Daoy (cell line): Measurements from ENCODE around the gene TGDS. TPM values are rescaled to one million over a fixed set of nuclear protein-coding genes. Genes with fewer than 3 reads are reported as not detected.

Experiments
- DNase-seq: peaks from one replicate; pipeline ENCODE4 v3.0.0-alpha.2; 2015; ENCODE audit warnings: low read depth
- total RNA-seq: library from RNA; depleted of rRNA; stranded (reverse); fragments of >200 nt; shearing (Covaris generic); gene quantifications from 2 replicates; pipeline ENCODE4 v1.2.3, GENCODE V29; 2014

TGDS gene
- total RNA-seq, 1 experiment from 2014 or later = 11.8 TPM

DNA sequence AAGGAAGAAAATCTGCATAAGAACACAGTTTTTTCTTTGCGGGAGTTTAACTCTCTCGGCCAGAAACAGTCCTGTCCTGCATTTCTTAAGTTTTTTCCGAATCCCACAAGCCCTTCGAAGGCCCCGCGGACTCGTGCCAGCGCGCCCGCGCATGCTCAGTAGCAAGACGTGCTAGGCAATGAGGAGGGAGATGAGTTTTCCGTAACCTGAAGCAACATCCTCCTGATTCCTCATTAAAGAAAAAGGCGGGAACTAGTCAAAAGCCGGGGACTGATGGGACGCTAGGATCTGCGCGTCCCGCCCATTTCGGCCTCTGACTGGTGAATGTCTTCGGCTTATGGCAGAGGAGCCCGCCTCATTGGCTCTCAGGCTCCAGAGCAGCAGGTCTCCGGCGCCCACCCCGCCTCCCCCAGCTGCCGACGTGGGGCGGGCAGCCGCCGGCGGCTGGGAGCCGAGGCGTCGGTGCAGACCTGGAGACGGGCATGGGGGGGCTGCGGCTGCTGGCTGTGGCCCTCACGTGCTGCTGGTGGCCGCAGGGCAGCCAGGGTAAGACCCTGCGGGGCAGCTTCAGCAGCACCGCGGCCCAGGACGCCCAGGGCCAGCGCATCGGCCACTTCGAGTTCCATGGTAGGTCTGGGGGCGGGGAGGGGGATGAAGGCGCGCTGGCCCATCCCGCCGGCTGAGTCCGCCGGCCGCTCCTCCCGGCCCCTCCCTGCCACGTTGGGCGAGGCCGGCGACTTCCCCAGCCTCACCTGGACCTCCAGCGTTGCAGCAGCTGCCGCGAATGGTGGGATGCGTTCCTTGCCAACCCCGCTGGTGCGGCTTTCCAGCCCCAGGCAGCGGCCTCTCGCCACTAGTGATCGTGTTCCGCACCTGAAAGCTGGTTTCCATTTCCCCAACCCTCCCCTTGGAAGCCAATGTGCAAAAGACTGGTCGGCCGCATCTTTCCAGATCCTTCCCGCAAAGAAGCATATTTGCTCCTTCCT is 5.8 kb upstream of the TGDS start, which contains the start of gene GPR180:
Gene GPR180 (plus strand): TSS at position 412 of the 986 bp plus-strand sequence. CDS start 71 bp downstream, at position 483.
- peak; percentile 97 for DNase-seq

DNA sequence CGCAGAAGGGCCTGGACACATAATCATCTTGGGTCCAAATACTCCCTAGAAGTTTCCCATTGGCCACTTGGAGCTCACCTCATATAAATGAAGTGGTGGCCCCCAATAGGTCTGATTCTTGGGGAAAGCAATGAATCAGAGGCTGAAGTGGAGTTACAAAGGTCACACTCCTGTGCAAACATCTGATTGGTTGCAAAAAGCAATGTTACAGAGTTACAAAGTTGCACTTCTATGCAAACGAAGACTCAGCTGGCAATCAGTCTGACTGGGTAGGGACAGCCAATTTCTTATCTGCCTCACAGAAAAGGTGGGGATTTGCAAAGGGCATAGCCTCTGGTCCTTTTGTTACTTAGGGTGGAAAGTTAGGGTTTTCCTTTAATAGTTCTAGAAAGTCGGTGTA is 3.9 kb upstream of the TGDS start:
- no peak for DNase-seq

DNA sequence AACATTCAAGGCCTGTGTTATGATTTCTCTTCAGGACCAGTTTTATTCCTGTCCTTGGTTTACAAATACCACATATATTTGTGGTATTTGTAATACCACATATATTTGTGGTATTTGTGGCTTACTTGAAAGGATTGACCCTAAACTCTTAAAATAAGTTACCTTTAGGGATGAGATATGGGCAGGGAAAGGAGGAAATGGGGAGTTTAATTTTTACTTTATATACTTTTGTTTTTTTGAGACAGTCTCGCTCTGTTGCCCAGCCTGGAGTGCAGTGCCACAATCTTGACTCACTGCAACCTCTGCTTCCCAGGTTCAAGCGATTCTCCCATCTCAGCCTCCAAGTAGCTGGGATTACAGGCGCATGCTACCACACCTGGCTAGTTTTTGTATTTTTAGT is 2.3 kb upstream of the TGDS start:
- DNase-seq = no peak

DNA sequence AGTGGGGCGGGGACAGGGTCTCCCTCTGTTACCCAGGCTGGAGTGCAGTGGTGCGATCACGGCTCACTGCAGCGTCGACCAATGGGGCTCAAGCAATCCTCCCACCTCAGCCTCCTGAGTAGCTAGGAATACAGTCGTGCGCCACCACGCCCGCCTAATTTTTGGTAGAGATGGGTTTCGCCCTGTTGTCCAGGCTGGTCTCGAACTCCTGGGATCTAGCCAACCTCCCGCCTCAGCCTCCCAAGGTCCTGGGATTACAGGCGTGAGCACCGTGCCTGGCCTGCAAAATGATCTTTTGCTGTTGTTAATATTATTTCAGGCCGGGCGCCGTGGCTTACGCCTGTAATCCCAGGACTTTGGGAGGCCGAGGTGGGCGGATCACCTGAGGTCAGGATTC is 621 bp upstream of the TGDS start:
- no peak for DNase-seq

DNA sequence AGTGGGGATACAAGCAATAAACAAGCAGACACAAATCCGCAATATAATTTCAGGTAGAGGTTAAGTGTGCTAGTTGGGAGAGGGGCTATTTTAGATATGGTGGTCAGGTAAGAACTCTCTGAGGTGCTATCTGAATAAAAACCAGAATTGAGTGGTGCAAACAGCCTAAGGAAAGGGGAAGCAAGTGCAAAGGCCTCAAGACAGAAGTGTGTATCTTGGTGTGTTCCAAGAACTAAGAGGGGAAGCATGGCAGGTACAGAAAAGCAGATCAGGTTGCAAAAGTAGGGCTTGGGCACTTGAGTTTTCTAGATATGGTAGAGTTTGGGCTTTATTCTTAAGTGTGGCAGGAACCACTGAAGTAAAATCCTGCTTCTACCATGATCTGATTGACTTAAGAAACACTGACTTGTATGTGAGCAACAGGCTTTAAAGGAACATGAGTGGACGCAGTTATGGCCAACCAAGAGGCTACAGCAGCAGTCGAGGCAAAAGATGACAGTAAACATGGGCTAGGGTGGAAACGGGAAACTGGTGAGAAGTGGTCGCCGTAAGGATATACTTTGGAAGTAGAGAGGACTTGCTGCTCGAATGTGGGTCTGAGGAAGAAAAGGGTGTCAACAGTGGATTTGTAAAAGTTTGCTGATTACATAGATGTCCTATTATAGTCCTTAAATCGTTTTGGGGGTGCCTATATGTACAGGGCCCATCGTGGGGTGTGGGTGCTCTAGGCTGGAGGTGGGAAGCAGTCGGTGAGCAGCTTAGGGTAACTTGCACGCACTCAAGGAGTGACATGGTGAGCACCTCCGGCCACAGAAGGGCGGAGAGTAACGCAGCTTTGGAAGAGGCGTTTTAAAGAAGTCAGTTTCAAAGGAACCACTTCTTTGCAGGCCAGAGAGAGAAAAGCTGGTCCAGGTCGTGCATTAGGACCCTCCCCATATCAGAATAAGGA is 677 bp downstream of the TGDS start:
- peak; percentile 26 for DNase-seq

DNA sequence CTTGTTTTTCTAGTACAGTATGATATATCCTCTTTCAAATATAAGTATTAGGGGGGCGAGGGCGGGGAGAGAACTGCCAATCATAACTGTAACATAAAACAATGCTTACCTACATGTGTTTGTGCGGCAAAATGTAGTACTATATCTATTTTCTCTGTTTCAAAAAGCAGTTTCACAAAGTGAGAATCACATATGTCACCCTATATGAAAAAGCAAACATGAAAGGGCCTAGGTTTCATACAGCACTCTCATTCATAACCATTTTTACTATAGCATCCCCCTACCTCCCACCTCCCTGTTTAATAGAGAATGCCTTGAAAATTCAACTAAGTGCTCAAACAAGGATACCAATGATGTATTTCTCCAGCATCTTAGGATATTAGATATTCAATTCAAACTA is 5.2 kb downstream of the TGDS start:
- DNase-seq = no peak

DNA sequence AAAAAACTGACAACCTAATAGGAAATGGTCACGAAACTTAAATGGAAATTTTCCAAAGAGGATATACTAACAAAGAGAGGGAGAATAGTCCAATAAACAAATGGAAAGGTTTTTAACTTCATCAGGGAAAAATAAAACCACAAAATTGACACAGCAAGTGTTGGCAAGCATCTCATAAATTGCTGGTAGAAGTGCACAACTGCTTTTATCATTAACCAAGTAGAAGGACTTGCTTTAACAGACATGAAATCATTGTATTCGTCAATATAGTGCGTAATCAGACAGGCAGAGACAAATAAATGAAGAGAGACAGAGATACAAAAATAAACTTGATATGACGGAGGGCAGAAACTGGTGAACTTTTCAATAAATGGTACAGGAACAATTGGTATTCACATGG is 7.4 kb downstream of the TGDS start:
- no peak for DNase-seq

DNA sequence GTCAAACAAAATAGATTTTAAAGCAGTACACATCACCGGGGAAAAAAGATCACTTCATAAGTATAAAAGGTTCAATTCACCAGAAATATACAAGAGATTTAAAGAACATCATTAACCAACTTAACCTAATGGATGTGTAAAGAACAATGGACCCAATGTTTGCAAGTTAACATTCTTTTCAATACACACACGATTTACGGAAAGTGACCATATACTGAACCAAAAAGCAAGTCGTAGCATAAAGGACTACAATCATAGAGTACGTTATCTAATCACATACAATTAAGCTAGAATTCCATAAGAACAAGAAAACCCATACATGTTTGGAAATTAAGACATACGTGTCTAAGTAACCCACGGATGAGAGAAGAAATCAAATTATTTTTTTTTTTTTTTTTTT is 9.6 kb downstream of the TGDS start:
- DNase-seq = no peak

DNA sequence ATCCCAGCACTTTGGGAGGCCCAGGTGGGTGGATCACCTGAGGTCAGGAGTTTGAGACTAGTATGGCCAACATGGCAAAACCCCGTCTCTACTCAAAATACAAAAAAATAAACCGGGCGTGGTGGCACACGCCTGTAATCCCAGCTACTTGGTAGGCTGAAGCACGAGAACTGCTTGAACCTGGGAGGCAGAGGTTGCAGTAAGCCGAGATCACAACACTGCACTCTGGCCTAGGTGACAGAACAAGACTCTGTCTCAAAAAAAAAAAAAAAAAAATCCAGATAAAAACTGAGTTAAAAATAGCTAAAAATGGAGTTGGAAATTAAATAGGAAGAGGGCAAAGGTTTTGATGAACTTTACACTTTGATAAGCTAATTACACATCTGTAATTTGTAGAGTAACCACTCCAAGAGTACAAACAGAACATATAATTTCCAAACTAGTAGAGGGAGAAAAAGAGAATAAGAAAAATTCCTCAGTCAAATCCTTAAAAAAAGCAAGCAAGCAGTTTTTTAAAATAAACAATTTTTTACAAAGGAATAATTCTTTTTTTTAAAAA is 10.3 kb downstream of the TGDS start:
- DNase-seq = no peak

DNA sequence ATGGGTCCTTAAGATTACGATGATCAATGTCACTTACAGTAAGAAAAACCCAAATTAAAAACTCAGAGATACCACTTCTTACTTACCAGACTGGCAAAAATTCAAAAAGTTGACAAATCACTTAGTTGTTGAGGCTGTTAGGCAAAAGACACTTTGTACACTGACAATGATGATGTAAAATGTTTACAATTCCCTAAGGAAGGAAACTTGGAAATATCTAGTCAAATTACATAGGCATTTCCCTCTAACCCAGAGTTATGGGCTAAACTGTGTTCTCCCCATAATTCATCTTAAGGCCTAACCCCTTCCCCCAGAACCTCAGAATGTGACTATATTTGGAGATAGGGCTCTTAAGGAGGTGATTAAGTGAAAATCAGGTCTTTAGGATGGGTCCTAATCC is 12.0 kb downstream of the TGDS start:
- DNase-seq = no peak

DNA sequence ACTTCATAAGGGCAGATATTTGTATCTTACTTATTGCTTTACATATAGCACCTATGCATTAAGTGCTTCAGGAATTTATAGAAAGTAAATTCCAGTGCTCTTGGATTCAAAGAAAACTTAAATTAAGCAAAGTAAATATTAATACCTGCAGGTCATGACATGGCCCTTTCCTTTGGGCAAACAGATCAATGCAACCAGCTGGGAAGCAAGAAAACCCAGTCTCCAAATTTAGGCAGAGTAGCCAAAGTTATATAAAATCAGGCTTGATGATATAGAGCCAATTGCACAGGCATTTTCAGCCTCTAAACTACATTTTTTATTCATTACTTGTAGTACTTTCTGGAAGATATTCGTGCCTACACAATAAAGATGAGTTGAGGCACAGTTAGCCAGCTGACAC is 16.9 kb downstream of the TGDS start:
- DNase-seq = no peak

DNA sequence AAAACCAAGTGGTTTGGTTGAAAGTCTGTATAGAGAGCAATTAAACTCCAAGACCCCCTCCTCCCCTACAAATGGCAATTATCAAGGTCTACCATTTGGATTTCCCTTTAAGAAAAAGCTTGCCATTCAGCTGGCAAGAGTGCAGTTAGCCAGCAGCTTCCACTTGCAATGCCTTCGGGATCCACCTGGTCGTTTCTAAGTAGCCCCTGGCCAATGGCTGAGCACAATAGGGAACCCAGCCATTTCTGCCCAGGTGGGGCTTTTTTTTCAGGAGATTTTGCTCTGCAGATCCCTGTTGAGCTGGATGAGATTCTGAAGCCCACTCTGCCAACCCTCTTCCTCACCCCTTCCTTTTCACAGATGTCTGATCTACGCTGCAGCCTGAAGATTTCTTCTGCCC is 26.3 kb downstream of the TGDS start:
- no peak for DNase-seq

DNA sequence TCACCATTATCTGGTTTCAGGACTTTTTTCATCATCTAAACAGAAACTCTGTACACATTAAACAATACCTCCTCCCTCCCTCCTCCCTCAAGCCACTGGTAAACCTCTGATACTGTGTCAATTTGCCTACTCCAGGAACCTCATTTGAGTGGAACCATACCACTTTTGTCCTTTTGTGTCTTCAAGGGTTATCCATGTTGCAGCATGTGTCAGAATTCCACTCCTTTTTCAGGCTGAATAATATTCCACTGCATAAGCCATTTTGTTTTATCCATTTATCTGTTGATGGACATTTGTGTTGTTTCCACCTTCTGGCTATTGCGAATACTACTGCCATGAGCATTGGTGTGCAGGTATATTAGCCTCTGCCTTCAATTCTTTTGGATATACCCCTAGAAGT is 27.5 kb downstream of the TGDS start:
- DNase-seq = no peak

DNA sequence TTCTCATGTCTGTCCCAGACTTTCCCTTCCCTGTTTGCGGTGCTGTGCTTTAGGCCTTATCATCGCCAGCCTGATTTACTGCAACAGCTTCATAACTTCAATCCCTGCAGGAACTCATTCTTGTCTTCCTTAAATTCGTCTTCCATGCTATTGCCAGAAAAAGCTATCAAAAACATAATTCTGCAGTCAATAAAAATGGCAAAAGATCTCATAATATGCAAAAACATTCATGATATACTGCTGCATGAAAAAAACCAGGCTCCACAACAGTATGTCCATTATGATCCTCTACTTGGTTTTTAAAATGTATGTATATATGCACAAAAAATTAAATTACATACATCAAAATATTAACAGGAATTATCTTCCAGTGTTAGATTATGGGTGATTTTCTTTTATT is 28.4 kb downstream of the TGDS start:
- DNase-seq = no peak

DNA sequence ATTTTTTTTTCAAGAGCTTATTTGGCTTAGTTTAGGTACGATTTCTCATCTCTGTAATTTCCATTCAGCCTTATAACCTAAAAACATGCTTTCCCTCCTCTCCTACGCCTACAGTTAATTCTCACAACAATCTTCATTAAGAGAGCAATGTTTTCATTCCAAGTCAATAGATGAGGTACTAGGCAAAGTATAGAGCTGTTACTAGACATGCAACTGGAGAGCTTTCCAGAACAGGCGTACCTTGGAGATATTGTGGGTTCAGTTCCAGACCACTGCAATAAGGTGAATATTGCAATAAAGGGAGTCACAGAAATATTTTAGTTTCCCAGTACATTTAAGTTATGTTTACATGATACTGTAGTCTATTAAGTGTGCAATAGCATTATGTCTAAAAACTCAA is 34.8 kb downstream of the TGDS start:
- no peak for DNase-seq

DNA sequence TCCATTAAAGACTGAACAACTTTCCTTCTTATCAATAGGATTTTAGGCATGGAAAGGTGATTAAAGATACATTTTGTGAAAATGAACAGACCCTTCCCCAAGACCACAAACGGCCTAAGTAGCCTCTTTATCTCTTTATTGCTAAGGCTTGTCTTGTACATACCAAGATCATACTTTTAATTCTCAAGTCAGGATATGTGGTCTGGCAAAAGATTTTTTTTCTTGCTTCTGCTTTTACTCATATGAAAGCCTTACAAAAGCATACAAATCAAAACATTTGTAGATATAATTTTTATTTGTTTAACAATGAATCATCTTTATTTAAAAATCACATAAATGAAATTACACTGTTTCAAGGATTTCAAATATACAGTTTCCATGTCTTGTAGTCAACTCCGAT is 35.8 kb downstream of the TGDS start:
- no peak for DNase-seq

DNA sequence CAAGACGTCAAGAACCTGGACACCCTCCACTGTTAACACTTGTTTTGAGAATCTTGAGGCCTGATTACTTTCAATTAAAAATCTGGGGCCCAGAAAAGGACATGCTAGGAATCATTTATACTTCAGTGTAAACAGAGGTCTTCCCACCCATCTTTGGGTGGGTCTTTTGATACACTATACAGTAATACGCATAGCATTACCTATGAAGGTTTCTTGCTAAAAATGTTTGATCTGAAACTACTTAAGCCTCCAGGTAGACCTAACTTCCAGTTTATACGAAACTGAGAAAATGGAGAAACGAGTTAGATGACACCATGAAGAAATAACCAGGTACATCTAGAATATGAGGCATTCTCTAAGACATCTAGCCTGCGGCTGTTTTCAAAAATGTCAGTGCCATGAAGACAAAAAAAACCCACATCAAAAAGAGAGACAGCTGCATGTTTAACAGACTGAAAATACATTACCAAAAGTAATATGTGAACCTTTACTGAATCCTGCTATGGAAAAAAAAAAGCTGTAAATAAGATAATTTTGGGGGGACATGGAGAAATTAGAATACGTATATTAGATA is 36.6 kb downstream of the TGDS start:
- DNase-seq = no peak

DNA sequence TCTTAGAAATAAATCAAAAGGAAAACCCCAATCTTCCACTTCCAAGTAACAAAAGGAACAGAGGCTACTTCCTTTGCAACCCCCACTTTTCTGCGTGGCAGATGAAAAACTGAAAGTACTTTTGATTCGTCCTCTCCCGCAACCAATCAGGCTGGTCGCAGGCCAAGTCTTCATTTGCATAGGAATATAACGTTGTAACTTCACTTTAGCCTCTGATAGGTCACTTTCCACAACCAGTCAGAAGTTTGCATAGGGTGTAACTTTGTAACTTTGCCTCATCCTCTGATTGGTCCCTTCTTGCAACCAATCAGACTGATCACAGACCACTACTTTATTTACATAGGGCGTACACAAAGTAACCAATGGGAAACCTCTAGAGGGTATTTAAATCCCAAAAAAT is 37.2 kb downstream of the TGDS start:
- no peak for DNase-seq

DNA sequence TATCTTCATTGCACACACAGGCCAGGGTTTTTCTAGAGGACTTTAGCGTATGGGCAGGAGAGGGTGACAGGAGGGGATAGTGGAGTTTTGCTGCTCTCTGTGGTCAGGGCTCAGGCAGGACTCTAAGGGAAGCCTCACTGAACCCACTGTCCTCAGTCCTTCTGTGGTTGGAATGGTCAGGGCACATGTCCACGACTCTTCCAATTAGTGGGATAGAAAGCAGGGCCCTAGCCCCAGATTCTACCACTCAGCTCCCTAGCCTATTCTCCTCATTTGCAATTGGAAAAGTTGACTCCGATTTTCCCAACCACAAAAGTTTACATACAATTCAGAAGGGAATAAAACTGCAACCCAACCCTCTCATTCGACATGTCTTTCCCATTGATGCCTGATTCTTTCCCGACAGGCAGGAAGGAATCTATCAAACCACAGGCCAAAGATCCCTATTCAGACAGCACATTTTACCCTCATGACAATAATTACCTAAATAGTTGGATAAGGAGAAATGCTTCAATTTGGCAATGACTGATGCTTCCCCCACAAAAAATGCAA is 38.2 kb downstream of the TGDS start:
- no peak for DNase-seq

DNA sequence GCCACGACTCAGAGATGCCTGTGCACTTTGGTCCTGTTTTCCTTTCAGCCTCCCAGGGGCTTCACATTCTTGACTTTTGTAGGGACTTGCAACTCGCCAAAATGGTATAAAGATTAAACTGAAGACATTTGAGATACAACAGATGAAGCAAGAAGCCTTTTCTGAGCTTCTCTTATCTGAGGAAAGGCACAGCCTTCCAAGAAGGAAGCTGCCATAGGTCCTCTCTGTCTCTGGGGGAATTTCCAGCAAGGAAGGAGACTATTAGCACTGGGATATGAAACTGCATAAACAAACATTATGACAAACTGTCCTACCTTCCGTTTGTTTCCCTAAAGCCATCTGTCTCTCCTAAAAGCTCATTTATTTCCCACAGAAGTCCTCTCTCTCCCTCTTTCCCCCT is 39.3 kb downstream of the TGDS start:
- no peak for DNase-seq

DNA sequence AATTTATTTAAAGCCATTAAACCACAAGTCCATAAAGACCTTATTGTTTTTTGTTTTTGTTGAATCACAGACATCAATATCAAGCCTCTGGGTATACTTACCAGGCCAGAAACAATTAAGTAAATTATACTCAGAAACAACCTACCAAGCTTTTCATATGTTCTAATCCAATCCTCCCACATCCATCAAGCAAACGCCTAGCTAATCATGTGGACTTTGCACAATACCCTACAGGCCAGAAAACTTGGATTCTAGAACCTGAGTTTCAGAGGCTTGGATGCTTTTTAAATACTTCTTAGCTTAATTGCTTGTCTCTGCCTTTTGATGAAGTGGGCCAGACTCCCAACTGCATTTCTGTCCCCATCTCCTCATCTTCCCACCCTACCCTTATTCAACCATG is 39.9 kb downstream of the TGDS start:
- DNase-seq = no peak

DNA sequence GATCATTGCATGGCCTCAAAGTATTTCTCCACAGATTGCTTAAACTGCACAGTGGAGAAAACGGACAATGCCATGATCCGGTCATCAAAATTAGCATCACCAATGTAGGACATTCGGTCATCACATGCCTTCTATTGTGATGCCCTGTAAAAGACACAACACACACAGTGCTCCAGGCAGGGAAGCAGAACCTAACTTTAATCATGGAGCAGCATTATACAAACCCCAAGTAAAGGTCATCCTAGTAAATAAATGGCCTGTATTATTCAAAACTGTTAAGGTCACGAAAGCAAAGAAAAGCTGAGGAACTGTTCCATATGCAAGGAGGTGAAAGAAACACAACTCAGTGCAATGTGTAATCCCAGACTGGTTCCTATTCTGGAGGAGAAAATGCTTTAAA is 42.2 kb downstream of the TGDS start:
- no peak for DNase-seq
